ENCODE data around the gene ZBTB44. TPM values are rescaled to one million over a fixed set of nuclear protein-coding genes. Genes with fewer than 3 reads are reported as not detected.
"Not testable (repeated sequence)": the region's sequence is repeated elsewhere in the genome, so short reads cannot be mapped to it uniquely, and the experiment has no call there.

ZBTB44 gene
- total RNA-seq, 1 donor from 2014 or later, result 32.5 TPM

DNA sequence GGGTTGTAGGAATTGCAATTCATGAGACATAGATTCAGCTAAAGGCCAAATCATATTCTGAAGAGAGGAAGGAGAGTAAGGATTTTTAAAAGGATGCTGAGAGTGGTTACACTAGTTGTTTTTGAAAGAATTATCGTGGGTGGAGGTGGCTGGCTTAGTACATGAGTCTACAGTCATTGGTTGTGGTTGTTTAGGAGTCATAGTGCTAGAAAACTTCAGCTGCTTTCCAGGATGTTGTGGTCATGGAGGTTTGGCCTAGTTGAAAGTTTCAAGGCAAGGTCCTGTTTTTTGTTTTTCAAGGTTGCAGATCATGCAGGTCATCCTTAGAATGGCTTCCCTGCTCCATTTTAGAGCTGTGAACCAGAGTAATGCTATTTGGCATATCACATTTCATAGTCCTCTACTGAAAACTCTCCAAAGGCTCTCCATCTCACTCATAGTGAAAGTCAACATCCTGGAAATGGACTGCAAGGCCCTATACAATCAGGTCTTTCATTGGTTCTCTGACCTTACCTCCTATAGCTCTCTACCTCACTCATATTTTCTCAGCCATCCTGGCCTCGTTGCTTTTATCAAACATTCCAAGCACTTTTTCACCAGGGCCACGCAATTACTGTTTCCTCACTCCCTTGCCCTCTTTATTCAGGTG is 26.1 kb upstream of the ZBTB44 start:
- Mint-ChIP-seq H3K4me3 (ENCODE audit: unreplicated experiment) (no peak overlapping the region), H3K27me3 (ENCODE audit: unreplicated experiment) (peaks cover 44% of the 10 kb centered on the region), H3K4me1 (ENCODE audit: unreplicated experiment) (no peaks in the 10 kb centered on the region), H3K27ac (ENCODE audit: unreplicated experiment) (no peak overlapping the region), H3K36me3 (ENCODE audit: unreplicated experiment) (no peaks in the 10 kb centered on the region), H3K9me3 (ENCODE audit: unreplicated experiment) (peaks cover 7% of the 10 kb centered on the region)
- no peak for DNase-seq (ENCODE audit: extremely low spot score, unreplicated experiment)
- TF ChIP-seq, protein P1, sequence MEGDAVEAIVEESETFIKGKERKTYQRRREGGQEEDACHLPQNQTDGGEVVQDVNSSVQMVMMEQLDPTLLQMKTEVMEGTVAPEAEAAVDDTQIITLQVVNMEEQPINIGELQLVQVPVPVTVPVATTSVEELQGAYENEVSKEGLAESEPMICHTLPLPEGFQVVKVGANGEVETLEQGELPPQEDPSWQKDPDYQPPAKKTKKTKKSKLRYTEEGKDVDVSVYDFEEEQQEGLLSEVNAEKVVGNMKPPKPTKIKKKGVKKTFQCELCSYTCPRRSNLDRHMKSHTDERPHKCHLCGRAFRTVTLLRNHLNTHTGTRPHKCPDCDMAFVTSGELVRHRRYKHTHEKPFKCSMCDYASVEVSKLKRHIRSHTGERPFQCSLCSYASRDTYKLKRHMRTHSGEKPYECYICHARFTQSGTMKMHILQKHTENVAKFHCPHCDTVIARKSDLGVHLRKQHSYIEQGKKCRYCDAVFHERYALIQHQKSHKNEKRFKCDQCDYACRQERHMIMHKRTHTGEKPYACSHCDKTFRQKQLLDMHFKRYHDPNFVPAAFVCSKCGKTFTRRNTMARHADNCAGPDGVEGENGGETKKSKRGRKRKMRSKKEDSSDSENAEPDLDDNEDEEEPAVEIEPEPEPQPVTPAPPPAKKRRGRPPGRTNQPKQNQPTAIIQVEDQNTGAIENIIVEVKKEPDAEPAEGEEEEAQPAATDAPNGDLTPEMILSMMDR (IDR thresholded peaks at IDR 0.05), result no peak

DNA sequence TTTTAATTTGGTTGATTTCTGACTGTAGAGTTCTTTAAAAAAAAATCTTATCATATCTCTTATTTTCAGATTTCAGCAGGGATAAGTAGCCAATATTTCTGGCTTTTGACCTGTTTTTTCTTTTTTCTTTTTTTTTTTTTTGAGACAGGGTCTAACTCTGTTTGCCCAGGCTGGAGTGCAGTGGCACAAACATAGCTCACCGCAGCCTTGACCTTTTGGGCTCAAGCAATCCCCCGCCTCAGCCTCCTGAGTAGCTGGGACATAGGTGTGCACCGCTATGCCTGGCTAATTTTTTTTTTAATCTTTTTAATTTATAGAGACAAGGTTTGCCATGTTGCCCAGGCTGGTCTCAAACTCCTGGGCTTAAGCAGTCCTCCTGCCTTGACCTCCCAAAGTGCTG is 23.9 kb upstream of the ZBTB44 start:
- Mint-ChIP-seq H3K4me3 (ENCODE audit: unreplicated experiment) (no peak overlapping the region), H3K9me3 (ENCODE audit: unreplicated experiment) (no peaks in the 10 kb centered on the region), H3K27me3 (ENCODE audit: unreplicated experiment) (peaks cover 35% of the 10 kb centered on the region), H3K27ac (ENCODE audit: unreplicated experiment) (no peak overlapping the region), H3K36me3 (ENCODE audit: unreplicated experiment) (no peaks in the 10 kb centered on the region), H3K4me1 (ENCODE audit: unreplicated experiment) (no peaks in the 10 kb centered on the region)
- no peak for DNase-seq (ENCODE audit: extremely low spot score, unreplicated experiment)
- TF ChIP-seq, protein P1 (IDR thresholded peaks at IDR 0.05), result no peak

DNA sequence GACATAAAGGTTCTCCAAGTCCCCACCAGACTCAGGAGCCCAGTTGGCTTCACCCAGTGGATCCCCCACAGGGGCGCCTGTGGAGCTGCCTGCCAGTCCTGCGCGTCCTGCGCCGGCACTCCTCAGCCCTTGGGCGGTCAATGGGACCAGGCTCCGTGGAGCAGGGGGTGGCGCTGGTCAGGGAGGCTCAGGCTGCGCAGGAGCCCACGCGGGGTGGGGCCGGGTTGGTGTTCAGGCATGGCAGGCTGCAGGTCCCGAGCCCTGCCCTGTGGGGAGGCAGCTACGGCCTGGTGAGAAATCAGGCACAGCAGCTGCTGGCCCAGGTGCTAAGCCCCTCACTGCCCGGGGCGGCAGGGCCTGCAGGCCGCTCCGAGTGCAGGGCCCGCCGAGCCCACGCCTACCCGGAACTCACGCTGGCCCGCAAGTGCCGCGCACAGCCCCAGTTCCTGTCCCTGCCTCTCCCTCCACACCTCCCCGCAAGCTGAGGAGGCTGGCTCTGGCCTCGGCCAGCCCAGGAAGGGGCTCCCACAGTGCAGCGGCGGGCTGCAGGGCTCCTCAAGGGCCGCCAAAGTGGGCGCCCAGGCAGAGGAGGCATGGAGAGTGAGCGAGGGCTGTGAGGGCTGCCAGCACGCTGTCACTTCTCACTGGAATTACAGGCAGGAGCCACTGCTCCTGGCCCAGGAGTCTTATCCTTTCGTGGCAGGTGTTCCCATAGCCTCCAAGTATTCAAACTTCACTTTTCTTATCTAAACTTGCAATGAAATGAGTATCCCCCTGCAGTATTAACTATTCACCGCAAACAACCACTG is 22.8 kb upstream of the ZBTB44 start:
- DNase-seq (ENCODE audit: extremely low spot score, unreplicated experiment), result no peak
- no peaks in the 10 kb centered on the region for H3K4me1 Mint-ChIP-seq (ENCODE audit: unreplicated experiment)
- no peak overlapping the region for H3K4me3 Mint-ChIP-seq (ENCODE audit: unreplicated experiment)
- peaks cover 35% of the 10 kb centered on the region for H3K27me3 Mint-ChIP-seq (ENCODE audit: unreplicated experiment)
- H3K36me3 Mint-ChIP-seq (ENCODE audit: unreplicated experiment), result no peaks in the 10 kb centered on the region
- TF ChIP-seq, protein P1 (IDR thresholded peaks at IDR 0.05), result no peak
- no peaks in the 10 kb centered on the region for H3K9me3 Mint-ChIP-seq (ENCODE audit: unreplicated experiment)
- H3K27ac Mint-ChIP-seq (ENCODE audit: unreplicated experiment), result no peak overlapping the region

DNA sequence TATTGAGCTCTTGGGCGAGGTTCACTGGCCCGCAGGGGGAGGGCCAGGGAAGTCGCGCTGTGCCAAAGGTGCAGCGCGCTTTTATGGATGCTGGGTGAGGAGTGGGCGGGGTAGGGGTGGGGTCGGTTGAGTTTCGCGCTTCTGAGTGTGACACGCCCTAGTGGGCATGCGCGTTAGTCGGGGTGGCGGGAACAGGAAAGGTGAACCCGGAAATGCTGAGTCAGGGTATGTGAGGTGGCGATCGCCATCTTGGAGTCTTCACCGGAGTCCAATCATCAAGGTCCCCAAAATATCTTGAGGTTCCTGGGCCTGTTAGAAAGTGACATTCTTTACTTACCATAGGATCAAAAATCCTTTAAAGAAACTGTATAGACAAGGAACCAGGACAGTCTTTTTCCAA is 16.7 kb upstream of the ZBTB44 start:
- not testable (repeated sequence) for H3K36me3 Mint-ChIP-seq (ENCODE audit: unreplicated experiment); H3K9me3 Mint-ChIP-seq (ENCODE audit: unreplicated experiment); H3K4me3 Mint-ChIP-seq (ENCODE audit: unreplicated experiment)

DNA sequence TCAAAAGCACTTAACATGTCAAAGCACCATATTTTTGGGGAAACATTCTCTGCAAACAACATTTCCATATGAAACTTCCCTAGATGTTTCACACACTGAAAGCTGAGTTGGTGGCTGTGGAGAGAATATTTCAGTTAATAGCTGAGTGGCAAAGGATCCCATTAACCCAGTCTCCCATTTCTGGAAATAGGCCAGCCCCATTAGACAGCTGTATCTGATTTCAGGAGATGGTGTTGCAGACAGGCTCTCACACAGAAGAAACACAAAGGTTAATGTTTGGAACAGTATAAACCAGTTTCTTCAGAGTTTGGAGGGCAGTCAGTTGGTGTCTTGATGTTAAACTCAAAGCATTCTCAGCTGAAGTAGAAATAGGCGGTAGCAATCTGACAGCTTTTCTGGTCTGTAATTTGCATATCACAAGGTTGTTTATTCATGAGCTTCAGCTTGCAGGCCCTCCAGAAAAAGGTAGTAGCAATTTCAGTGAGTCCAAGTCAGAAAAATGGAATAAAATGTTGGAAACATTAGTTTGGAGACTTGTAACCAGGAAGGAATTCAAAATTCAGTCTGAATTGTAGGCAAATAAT is 15.5 kb upstream of the ZBTB44 start:
- no peaks in the 10 kb centered on the region for H3K9me3 Mint-ChIP-seq (ENCODE audit: unreplicated experiment)
- H3K4me3 Mint-ChIP-seq (ENCODE audit: unreplicated experiment), result no peak overlapping the region
- H3K27ac Mint-ChIP-seq (ENCODE audit: unreplicated experiment), result no peak overlapping the region
- H3K36me3 Mint-ChIP-seq (ENCODE audit: unreplicated experiment), result no peaks in the 10 kb centered on the region
- TF ChIP-seq, protein P1 (IDR thresholded peaks at IDR 0.05), result no peak
- no peak for DNase-seq (ENCODE audit: extremely low spot score, unreplicated experiment)
- no peaks in the 10 kb centered on the region for H3K4me1 Mint-ChIP-seq (ENCODE audit: unreplicated experiment)
- H3K27me3 Mint-ChIP-seq (ENCODE audit: unreplicated experiment), result peaks cover 13% of the 10 kb centered on the region

More for the DNA sequence above, 16.7 kb upstream of the ZBTB44 start:
- H3K27ac Mint-ChIP-seq (ENCODE audit: unreplicated experiment); DNase-seq (ENCODE audit: extremely low spot score, unreplicated experiment); H3K4me1 Mint-ChIP-seq (ENCODE audit: unreplicated experiment): not testable (repeated sequence)
- H3K27me3 Mint-ChIP-seq (ENCODE audit: unreplicated experiment), result peaks cover 19% of the 10 kb centered on the region

All from osteocyte (in vitro differentiated cells).